ENCODE measurements around the gene FANCD2OS. TPM values are rescaled to one million over a fixed set of nuclear protein-coding genes. Genes with fewer than 3 reads are reported as not detected.

FANCD2OS gene
- total and polyA plus RNA-seq, 2 donors (not counting 3 experiments of a cell fraction or from before 2014, with no cell fraction given): not detected

DNA sequence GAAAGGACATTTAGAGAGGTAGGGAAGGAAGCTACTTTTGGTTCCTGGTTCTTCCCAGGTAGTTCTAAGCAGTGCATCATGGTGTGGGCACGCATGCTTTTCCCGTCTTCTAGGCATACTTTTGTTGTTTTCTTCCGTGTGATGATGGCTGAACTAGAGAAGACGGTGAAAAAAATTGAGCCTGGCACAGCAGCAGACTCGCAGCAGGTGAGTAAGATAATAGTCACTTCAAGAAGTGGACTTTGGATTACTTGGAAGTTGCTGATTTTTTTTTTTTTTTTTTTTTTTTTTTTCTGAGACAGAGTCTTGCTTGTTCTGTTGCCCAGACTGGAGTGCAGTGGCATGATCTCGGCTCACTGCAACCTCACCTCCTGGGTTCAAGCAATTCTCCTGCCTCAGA, 17.9 kb downstream of the FANCD2OS start:
- no peaks in the 10 kb centered on the region for H3K9me3 ChIP-seq (replicated peaks; ENCODE audit: control insufficient read depth, insufficient read depth, low read length)
- ChIA-PET POLR2A (interaction anchor here (0.5 kb wide), 1 partner anchor 38 kb away, joined by 3 read pairs; no protein-coding TSS in a partner anchor), CTCF (no interaction called here)
- no peak for TF ChIP-seq POLR2A (IDR thresholded peaks at IDR 0.05; ENCODE audit: low read depth, low read length)
- TF ChIP-seq, protein P1, sequence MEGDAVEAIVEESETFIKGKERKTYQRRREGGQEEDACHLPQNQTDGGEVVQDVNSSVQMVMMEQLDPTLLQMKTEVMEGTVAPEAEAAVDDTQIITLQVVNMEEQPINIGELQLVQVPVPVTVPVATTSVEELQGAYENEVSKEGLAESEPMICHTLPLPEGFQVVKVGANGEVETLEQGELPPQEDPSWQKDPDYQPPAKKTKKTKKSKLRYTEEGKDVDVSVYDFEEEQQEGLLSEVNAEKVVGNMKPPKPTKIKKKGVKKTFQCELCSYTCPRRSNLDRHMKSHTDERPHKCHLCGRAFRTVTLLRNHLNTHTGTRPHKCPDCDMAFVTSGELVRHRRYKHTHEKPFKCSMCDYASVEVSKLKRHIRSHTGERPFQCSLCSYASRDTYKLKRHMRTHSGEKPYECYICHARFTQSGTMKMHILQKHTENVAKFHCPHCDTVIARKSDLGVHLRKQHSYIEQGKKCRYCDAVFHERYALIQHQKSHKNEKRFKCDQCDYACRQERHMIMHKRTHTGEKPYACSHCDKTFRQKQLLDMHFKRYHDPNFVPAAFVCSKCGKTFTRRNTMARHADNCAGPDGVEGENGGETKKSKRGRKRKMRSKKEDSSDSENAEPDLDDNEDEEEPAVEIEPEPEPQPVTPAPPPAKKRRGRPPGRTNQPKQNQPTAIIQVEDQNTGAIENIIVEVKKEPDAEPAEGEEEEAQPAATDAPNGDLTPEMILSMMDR (IDR thresholded peaks at IDR 0.05; ENCODE audit: extremely low read depth in 1 of 2, insufficient read depth in 1 of 2, low read depth in 1 of 2, low read length in 2 of 2): no peak
- TF ChIP-seq POLR2AphosphoS5 (IDR thresholded peaks at IDR 0.05; ENCODE audit: insufficient read depth, low read depth, low read length): no peak
- TF ChIP-seq EZH2 (IDR thresholded peaks at IDR 0.05; ENCODE audit: borderline replicate concordance, low read depth, low read length, severe bottlenecking): no peak
- TF ChIP-seq GATA2 (IDR thresholded peaks at IDR 0.05; ENCODE audit: insufficient read depth, insufficient read length, low read depth, low read length): no peak
- TF ChIP-seq, protein P2, sequence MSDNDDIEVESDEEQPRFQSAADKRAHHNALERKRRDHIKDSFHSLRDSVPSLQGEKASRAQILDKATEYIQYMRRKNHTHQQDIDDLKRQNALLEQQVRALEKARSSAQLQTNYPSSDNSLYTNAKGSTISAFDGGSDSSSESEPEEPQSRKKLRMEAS (IDR thresholded peaks at IDR 0.05; ENCODE audit: insufficient read depth, insufficient read length): no peak
- no peak for TF ChIP-seq FOS (IDR thresholded peaks at IDR 0.05; ENCODE audit: borderline replicate concordance, insufficient read depth, low read length)
- no peak for TF ChIP-seq JUN (IDR thresholded peaks at IDR 0.05; ENCODE audit: borderline replicate concordance, insufficient read depth, insufficient read length, low read depth)
- TF ChIP-seq MYC (IDR thresholded peaks at IDR 0.05; ENCODE audit: low read depth, low read length): no peak
- H3K27me3 ChIP-seq (ENCODE audit: control insufficient read depth in 2 of 2, insufficient read depth in 2 of 2, low read length in 2 of 2): no peaks in the 10 kb centered on the region
- no peak overlapping the region for H3K27ac ChIP-seq (ENCODE audit: insufficient read depth, low read depth, low read length)
- intact Hi-C loops (cut with micrococcal nuclease) (no loop called here), dilution Hi-C loops (cut with MboI; ENCODE audit: extremely low pct_ligation_motif_present, low sequenced_read_pairs) (no loop called here)
- no TSS peak for BruUV-seq (replicated peaks)
- H3K9me1 ChIP-seq (replicated peaks; ENCODE audit: control insufficient read depth, extremely low read depth, insufficient read depth, low read length): no peaks in the 10 kb centered on the region
- H3K4me3 ChIP-seq (replicated peaks in 1 of 3; ENCODE audit: insufficient read depth in 1 of 3, low read depth in 1 of 3, low read length in 3 of 3): no peak overlapping the region
- no peak overlapping the region for H3K4me2 ChIP-seq (ENCODE audit: insufficient read depth, low read length)
- H3K79me2 ChIP-seq (ENCODE audit: control insufficient read depth, insufficient read depth, low read length): no peaks in the 10 kb centered on the region
- H2AFZ ChIP-seq (ENCODE audit: low read depth, low read length): no peak overlapping the region
- FAIRE-seq (no peak), DNase-seq (ENCODE audit: low read depth, low spot score) (no peak)
- no peak overlapping the region for H3K9ac ChIP-seq (replicated peaks; ENCODE audit: extremely low read depth, insufficient read depth, low read length)
- no peaks in the 10 kb centered on the region for H4K20me1 ChIP-seq (replicated peaks; ENCODE audit: control insufficient read depth, extremely low read depth, insufficient read depth, low read length)
- no peaks in the 10 kb centered on the region for H3K4me1 ChIP-seq (ENCODE audit: control insufficient read depth, extremely low read depth, insufficient read depth, low read length)
- peaks cover 0 to 2% of the 10 kb centered on the region in 2 experiments for H3K36me3 ChIP-seq (ENCODE audit: control insufficient read depth in 2 of 2, extremely low read depth in 1 of 2, insufficient read depth in 2 of 2, low read length in 2 of 2)
